ENCODE data around the gene HMG20B. TPM values are rescaled to one million over a fixed set of nuclear protein-coding genes. Genes with fewer than 3 reads are reported as not detected.

The HMG20B gene
- total RNA-seq, 4 donors from 2014 or later: 93.3 to 160 (median 105) TPM

DNA sequence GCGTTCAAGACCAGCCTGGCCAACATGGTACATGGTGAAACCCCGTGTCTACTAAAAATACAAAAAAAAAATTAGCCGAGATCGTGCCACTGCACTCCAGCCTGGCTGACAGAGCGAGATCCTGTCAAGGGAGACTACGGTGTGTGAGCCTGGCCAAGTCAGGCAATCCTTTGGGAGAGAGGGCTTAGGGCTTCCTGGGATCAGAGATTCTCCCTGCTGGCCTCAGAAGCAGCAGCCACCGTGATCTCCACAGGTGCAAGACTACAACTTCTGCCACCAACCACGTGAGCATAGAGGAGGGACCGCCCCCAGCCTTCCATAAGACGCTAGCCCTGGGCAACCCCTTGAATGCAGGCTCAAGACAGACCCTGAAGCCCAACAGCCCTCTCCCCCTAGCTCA lies 22.9 kb upstream of the HMG20B start:
- intact Hi-C loops (cut with DNase I): no loop called here
- 89% methylated on average over 10 of the region's 10 CpGs for WGBS, 2 donors
- TF ChIP-seq, protein P1, sequence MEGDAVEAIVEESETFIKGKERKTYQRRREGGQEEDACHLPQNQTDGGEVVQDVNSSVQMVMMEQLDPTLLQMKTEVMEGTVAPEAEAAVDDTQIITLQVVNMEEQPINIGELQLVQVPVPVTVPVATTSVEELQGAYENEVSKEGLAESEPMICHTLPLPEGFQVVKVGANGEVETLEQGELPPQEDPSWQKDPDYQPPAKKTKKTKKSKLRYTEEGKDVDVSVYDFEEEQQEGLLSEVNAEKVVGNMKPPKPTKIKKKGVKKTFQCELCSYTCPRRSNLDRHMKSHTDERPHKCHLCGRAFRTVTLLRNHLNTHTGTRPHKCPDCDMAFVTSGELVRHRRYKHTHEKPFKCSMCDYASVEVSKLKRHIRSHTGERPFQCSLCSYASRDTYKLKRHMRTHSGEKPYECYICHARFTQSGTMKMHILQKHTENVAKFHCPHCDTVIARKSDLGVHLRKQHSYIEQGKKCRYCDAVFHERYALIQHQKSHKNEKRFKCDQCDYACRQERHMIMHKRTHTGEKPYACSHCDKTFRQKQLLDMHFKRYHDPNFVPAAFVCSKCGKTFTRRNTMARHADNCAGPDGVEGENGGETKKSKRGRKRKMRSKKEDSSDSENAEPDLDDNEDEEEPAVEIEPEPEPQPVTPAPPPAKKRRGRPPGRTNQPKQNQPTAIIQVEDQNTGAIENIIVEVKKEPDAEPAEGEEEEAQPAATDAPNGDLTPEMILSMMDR (IDR thresholded peaks at IDR 0.05): no peak
- TF ChIP-seq POLR2A (IDR thresholded peaks at IDR 0.05): no peak
- no peaks in the 10 kb centered on the region for H3K36me3 ChIP-seq
- no peak overlapping the region for H3K4me3 ChIP-seq (replicated peaks in 1 of 3)
- no peaks in the 10 kb centered on the region for H3K9me3 ChIP-seq
- H3K27me3 ChIP-seq: no peaks in the 10 kb centered on the region
- no peak overlapping the region for H3K27ac ChIP-seq
- no peak for DNase-seq
- H3K4me1 ChIP-seq: peaks cover 0 to 2% of the 10 kb centered on the region in 2 donors

DNA sequence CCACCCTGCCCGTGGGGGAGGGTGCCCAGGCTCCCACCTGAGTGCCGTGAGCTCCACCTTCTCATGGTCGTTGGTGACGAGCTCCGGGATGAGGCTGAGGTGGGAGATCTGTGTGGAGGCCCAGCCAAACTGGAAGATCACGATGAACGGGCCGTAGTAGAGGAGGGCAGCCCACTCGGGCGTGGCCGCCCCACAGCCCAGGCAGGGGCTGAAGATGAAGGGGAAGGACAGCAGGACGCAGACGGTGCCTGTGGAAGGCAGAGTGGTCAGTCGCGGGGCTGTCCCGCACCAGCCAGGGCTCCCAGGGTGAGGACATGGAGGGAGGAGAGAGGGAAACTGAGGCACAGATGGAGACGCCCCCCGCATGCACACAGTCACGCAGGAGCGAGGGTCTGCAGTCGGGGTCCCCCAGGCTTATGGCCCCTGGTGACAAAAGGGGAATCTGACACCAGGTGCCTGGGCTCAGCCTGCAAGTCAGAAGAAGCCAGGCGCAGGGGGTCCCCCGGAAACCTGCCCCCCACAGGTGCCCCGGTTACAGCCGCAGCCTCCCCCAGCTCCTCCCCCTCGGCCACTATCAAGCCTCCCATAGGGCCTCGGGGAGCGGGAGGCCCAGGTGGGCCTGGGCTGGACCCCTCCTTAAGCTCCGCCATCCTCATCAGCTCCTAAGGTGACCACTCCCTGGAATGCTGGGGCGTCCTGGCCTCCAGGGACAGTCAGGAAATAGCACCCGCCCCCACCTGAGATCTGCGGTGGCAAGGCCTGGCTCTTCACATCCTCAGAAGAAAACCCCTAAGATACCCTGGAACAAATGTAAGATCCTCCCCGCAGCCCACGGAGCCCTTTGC lies 21.6 kb upstream of the HMG20B start:
- Histone ChIP-seq H3K27ac (no peak overlapping the region), H3K4me1 (peaks cover under 1 to 14% of the 10 kb centered on the region in 2 donors), H3K36me3 (no peaks in the 10 kb centered on the region), H3K4me3 (replicated peaks in 1 of 3) (no peak overlapping the region), H3K27me3 (no peaks in the 10 kb centered on the region), H3K9me3 (no peaks in the 10 kb centered on the region)
- DNase-seq: no peak
- TF ChIP-seq POLR2A (IDR thresholded peaks at IDR 0.05): no peak
- TF ChIP-seq, protein P1 (IDR thresholded peaks at IDR 0.05): no peak
- WGBS, 2 donors: 93 to 96% methylated on average over 23 to 26 of the region's 34 CpGs
- intact Hi-C loops (cut with DNase I): no loop called here

DNA sequence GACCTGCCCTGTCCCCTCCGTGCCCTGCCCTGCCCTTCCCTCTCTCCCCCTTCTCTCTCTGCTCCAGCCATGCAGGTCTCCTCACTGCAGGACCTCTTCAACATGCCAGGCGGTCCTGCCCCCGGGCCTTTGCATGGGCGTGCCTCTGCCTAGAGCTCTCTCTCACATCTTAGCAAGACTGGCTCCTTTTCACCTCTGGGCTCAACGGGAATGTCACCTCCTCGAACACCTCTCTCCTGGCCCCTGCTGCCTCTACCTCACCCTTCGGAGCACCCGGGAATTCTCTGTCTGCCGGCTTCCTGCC lies 21.0 kb upstream of the HMG20B start:
- TF ChIP-seq, protein P1 (IDR thresholded peaks at IDR 0.05): no peak
- no peak for TF ChIP-seq POLR2A (IDR thresholded peaks at IDR 0.05)
- intact Hi-C loops (cut with DNase I): no loop called here

DNA sequence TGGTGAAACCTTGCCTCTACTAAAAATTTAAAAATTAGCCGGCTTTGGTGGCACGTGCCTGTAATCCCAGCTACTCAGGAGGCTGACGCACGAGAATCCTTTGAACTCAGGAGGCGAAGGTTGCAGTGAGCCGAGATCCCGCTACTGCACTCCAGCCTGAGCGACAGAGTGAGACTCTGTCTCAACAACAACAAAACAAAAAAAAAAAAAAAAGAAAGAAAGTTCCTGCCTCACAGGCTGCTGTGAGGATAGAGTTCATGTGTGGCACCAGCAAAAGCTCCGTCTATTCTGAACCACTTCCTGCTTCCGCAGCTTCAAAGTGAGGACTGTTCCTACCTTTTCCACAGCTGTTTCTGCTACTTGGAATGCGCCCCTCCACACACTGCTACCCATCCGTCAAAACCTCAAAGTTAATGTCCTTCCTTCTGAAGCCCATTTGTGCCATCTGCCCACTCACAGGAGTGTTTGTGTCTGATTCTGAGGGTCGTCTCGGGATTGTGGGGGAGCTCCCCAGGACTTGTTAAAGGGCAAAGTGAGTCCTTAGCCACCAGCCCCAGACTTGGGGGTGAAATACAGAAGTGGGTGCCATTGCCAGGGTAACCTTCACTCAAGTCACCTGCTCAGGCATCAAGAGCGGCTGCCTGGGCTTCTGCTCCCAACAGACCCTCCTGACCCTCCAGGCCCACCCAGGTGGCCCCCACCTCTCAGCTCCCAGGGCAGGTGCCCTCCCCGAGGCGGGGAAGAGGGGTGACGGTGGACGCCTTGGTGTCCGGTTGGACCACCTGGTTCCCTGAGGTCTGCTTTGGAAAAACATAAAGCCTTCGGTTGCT lies 18.3 kb upstream of the HMG20B start:
- WGBS, 2 donors: 76 to 86% methylated on average over 21 of the region's 21 CpGs
- Histone ChIP-seq H3K36me3 (no peaks in the 10 kb centered on the region), H3K9me3 (no peaks in the 10 kb centered on the region), H3K4me1 (peaks cover 7 to 20% of the 10 kb centered on the region in 2 donors), H3K27me3 (no peaks in the 10 kb centered on the region), H3K4me3 (replicated peaks in 1 of 3) (no peak overlapping the region), H3K27ac (no peak overlapping the region)
- no peak for TF ChIP-seq POLR2A (IDR thresholded peaks at IDR 0.05)
- TF ChIP-seq, protein P1 (IDR thresholded peaks at IDR 0.05): no peak
- intact Hi-C loops (cut with DNase I): no loop called here
- no peak for DNase-seq

More for the DNA sequence above, 21.0 kb upstream of the HMG20B start:
- Histone ChIP-seq H3K36me3 (no peaks in the 10 kb centered on the region), H3K4me3 (replicated peaks in 1 of 3) (no peak overlapping the region), H3K27ac (no peak overlapping the region), H3K27me3 (no peaks in the 10 kb centered on the region), H3K9me3 (no peaks in the 10 kb centered on the region), H3K4me1 (peaks cover 7 to 20% of the 10 kb centered on the region in 2 donors)
- 74 to 86% methylated on average over 9 of the region's 9 CpGs for WGBS, 2 donors
- no peak for DNase-seq
